ENCODE data around the gene BBS9.
"Not testable (repeated sequence)": the region's sequence is repeated elsewhere in the genome, so short reads cannot be mapped to it uniquely, and the experiment has no call there.

The BBS9 gene

DNA sequence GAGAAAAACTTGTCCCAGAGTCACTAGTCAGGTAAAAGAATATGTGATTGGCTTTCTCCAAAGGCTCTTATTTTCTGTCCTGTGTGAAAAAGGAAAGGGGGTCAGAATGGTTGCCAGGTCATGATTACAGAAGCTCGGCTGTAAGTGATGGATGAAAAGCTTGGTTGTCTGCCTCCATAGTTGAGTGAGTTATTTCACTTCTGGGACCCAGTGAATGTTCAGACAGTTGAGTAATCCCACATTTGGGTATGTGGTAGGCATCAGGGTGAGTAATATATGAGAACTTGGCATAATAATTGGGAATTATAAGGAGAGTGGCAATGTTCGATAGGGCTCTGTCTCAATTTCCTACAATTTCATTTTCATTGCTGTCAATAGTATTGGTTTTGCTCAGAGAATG, 72.5 kb downstream of the BBS9 start:
- no peak for DNase-seq

DNA sequence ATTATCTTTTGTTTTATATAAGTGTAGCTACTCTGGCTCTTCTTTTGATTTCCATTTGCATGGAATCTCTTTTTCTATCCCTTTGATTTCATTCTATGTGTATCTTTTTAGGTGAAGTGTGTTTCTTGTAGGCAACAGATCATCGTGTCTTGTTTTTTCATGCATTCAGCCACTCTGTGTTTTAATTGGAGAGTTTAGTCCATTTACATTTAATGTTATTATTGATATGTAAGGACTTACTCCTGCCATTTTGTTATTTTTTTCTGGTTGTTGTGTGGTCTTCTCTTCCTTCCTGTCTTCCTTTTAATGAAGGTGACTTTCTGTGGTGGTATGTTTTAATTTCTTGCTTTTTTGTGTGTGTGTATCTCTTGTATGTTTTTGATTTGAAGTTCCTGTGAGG, 81.6 kb downstream of the BBS9 start:
- DNase-seq, result no peak

DNA sequence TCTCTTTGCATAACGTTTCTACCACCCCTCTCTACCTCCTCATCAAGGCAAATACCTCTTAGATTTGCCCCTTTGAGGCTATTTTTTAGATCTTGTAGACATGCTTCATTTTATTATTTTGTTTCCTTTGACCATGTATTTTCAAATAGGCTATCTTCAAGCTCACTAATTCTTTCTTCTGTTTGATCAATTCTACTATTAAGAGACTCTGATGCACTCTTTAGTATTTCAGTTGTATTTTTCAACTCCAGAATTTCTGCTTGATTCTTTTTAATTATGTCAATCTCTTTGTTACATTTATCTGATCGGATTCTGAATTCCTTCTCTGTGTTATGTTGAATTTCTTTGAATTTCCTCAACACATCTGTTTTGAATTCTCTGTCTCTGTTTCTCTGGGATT, 82.8 kb downstream of the BBS9 start:
- DNase-seq, result no peak

DNA sequence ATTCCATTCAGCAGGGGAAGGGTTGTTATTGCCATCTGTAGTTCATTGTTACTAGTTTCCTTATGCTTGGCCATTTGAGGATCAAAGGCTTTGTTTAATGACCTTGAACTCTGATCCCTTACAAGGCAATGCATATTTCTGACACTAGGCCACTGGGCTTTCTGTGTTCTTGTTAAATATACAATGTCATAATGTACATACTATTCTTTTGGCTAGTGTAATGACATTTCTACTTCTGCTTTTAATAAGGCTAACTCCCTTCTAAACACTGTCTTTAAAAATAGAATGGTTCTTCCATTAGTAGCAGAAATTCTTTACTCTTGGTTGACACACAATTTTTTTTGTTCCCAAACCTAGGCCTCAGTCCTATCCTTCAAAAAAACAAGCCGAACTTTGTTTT, 86.6 kb downstream of the BBS9 start:
- DNase-seq, result no peak

DNA sequence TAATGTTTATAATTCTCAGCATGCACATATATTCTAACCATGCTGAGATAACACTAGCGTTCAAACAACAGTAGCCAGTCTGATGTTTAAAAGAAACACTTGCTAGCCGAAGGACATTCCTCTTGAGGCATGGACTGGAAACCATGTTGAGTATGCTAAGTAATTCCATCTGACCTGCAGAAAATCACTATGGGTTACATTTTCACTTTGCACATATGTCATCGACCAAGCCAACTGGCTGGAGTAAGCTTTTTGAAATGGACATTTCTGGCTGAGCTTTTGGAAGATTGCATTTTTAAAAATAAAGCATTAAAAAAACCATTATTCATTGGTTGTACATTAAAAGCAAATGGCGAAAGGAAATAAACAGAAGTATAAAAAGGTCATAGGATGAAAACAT, 88.2 kb downstream of the BBS9 start:
- no peak for DNase-seq

DNA sequence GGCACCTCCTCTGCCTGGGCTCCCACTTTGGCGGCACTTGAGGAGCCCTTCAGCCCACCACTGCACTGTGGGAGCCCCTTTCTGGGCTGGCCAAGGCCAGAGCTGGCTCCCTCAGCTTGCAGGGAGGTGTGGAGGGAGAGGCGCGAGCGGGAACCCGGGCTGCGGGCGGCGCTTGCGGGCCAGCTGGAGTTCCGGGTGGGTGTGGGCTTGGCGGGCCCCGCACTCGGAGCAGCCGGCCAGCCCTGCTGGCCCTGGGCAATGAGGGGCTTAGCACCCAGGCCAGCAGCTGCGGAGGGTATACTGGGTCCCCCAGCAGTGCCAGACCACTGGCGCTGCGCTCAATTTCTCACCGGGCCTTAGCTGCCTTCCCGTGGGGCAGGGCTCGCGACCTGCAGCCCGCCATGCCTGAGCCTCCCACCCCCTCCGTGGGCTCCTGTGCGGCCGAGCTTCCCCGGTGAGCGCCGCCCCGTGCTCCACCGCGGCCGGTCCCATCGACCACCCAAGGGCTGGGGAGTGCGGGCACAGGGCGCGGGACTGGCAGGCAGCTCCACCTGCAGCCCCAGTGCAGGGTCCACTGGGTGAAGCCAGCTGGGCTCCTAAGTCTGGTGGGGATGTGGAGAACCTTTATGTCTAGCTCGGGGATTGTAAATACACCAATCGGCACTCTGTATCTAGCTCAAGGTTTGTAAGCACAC, 89.6 kb downstream of the BBS9 start:
- not testable (repeated sequence) for DNase-seq

DNA sequence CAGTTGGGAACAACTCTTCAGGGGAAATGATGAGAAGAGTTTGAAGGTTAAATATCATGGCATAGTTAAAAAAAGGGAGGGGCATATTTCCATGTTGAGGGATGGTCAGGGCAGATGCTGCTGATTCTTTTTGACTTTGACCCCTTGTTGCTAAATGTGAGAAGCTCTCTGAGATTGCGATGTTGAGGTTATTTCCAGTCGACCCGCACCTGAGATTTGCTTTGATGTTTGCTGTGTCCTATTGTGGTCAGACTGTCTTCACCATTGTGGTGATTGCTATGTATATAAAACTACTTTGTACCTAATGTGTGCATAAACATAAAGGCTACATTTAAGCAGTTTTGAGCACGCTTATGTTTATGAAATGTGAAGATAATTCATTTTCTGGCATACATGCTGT, 90.9 kb downstream of the BBS9 start:
- DNase-seq, result no peak

DNA sequence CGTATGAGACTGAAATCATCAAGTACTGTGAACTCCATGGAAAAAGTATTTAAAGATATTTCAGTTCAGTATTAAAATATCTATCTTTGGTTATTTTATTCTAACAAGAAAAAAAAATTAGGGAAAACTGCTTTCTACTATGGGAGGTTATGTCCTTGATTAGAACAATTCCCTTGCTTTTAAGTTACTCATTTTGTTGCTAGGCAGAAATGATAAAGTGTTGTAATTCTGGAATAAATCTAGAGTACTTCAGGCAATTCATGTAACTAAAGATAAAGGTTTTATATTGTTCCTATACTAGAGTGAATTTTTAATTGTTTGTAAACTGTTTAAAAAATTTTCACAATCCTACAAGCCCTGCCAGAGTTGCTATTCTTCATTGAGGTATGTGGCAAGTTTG, 92.0 kb downstream of the BBS9 start:
- no peak for DNase-seq

DNA sequence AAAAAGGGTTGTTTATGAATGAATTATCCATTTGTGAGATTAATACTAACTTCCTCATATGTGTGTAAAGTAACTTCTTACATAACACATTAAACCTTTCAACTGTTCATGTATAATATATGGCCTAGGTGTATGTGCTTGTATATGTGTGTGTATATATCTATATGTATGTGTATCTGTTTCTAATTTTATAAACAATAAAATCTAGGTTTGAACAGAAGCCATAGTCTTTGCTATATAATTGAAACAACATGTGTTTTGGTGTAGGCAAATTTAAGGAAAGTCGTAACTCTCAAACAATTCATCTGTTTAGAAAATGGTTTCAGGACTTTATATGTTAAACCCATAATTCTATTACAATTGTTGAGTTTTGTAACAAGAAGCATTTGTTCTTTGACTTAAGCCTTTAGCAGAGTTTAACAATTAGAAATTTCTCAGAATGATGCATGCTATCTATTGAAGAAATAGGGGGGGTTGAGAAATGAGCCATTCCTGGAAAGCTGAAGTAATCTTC, 103.3 kb downstream of the BBS9 start:
- DNase-seq, result no peak

DNA sequence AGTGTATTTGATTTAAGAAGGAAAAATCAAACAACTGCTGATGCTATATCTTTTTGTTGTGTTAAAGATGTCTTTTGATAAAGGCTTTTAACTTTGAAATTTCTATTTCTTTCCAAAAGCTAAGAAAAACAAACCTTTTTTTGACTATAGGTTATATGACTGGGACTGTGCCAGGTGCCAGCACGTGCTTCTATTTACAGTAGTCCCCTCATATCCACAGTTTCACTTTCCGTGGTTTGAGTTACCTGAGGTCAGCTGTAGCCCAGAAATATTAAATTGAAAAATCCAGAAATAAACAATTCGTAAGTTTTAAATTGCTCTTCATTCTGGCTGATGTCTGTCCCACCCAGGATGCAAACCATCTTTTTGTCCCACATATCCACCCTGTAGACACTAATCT, 104.3 kb downstream of the BBS9 start:
- DNase-seq, result no peak

DNA sequence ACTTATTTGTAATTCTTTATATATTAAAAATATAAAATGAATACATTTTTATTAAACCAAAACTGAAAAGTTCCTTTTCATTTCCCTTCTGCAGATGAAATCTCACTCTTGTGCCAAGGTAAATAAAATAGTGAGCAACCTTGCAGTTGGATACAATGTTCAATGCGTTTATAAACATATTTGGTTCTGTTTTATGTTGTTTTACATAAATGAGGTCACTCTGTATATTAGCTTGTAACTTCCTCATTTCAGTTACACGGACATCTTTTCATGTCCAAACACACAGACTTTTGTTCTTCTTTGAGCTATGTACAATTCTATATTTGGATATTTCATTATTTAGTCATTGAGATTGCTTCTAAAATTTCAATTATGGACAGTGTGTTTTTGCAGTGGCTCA, 107.7 kb downstream of the BBS9 start:
- DNase-seq, result no peak

DNA sequence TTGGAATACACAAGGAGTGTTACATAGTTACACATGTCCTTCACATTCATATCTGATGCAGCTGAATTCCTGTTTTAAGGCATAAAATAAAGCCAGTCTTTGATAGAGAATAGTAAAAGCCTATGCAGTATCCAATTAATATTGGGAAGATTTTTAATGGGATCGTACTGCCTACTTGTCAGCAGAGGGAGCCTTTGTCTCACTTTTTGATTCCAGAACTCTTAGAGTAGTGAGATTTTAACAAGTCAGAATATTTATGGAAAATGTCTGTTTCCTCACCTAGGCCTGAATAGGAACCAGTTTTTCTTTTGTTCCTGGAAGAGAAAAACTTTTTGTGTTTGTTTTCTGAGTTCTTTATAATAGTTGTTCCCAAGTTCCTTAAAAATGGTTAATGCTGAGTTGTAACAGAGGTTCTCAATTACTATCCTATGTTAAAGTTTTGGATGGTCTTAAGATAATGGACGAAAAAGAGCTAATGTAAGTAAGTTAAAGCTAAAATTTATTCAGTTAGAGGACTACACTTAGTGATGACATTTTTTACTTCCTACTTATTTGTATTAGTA, 114.0 kb downstream of the BBS9 start:
- peak; percentile 59 for DNase-seq

DNA sequence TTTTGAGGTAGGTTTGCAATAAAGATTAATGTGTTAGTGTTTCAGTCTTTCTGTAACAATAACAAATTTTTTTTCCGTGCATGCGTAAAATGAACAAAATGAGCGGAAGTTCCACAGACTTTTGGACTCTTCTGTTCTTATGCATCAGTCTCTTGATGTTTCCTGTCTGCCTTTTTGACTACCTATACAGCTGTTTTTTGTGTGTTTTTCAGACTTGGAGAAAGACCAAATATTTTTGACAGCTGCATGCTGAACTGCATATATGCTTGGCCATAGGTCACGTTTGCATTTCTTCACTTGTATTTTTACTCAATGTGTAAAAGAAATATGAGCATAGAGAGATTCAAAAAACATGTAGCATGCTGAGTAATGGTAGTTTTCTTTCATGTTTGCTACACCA, 119.3 kb downstream of the BBS9 start:
- no peak for DNase-seq

DNA sequence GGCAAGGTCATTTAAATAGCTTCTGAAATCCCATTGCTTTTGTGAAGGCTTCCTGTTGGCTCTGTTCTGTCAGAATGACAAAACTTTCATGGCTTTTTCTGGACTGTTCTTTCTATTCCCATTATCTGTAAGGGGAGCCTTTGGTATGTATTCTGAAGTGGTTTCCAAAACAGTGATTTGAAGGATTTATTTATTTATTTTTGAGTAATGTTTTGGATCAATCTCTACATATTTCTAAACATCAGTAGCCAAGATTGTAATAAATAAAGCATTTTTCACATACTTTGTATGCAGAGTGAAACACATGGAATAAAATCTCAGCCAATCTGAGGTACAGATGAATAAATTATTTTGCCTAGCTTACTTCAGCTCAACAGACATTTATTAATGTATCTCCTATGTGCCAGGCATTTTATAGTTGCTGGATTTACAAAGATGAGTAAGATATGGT, 121.1 kb downstream of the BBS9 start:
- DNase-seq, result peak; percentile 83

DNA sequence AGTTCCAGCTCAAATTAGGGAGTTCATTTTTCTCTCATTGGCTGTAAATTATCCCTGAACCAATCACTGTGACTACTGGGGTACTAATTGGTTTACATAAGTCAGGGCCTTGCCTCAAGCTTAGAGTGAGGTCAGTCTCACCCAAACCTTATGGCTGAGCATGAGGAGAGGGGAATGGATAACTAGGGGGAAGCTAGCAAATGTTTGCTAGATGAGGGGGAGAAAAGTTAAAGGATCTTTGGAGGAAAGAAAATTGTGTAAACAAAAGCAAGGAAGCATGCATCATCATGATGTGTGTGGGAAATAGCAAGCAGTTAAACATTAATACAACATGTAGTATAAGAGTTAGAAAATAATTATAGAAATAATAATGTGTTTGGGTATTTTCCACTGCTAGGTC, 121.9 kb downstream of the BBS9 start:
- peak; percentile 66 for DNase-seq

DNA sequence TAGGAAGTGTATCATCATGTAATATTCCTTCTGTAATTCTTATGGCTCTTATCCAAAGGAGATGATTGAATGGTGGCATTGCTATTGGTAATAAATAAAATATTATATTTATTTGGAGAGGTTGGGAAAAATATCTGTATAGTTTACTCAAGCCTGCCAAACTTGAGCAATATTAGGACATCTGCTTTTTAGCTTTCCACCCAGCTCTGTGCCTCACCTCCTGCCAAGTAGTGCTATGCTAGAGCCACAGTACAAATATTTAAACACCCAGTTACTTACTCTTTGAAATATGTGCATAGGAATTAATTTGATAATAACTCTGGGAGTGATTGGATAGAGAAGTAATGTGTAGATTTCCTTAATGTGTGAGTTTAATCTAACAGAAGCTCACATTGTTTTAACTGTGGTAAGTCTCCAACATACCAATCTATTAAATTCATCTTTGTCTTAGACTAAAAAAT, 129.2 kb downstream of the BBS9 start:
- peak; percentile 65 for DNase-seq

DNA sequence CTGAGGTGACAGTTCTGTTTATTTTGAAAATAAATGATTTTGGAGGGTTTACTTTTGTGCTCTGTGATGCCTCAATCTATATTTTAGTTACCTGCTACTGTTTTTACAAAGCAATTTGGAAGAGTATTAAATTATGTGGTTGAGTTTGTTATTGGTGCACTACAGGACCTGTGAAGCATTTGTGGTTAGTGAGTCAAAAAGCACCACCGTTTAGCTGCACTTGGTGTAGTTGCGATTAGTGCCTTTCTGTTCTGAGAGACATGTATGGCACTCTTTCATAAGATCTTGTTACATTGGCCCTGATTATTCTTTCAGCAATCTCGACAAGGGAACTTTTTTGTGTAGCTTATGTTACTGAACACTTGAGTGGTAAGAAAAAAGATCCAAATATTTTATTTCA, 132.2 kb downstream of the BBS9 start:
- peak; percentile 48 for DNase-seq

DNA sequence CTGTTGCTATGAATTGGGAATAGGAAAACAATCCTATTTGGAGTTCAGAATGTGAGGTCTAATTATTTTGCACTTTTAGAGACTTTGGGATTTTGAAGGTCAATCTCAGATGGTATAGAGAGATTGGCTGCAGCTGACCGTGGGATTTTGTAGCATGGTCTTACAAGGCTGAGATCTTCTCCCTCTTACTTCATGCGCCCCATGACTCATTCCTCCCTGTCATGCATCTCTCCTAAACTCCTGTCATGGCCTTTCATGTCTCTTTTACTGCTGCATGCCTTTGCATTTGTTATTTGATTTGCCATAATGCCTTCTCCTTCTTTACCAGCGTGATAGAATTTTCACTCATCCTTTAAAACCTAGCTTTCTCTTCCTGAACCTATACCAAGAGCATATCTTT, 133.1 kb downstream of the BBS9 start:
- DNase-seq, result peak; percentile 41

DNA sequence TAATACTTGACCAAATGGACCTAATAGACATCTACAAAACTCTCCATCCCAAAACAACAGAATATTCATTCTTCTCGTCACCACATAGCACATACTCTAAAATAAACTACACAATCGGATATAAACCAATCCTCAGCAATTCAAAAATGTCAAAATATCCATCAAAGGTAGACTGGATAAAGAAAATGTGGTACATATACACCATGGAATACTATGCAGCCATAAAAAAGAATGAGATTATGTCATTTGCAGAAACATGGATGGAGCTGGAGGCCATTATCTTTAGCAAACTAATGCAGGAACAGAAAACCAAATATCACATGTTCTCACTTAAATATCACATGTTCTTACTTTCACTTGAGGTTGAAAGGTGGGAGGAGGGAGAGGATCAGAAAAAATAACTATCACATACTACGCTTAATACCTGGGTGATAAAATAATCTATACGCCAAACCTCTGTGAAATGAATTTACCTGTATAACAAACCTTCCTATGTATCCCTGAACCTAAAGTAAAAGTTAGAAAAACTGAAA, 142.5 kb downstream of the BBS9 start:
- DNase-seq, result not testable (repeated sequence)

DNA sequence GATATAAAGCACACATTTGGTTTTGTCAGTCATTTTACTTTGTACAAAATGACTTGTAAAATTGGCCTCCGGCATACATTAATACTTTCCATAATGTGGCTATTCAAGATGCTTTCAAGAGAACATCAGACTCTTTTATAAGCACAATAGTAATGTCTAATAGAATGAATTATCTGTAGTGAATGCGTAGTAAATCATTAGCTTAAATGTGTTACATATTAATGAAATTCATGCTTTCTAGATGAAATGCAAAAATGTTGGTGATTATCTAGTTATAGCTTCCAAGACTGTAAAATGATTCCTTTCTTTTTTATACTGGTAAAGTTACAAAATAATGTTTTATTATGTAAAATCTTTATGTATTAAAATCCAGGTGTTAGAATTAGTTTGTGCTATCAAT, 144.0 kb downstream of the BBS9 start:
- DNase-seq, result no peak

DNA sequence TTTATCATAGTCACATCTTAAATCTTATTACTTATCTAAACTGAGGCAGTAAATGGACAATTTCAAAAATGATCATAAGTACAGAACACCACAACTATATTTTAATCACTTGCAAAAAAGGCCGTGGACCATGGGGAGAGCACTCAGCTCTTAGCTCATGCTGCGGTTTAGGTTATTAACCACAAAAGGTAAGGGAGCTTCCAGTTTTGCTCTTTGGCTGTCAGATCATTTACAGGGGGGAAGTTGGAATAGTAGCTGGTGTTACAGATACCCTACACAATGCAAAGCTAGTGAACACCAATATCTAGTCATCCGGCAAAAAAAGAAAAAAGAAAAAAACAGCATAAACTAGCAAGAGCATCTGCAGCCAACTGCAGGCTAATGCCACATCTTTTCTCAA, 147.0 kb downstream of the BBS9 start:
- DNase-seq, result no peak

DNA sequence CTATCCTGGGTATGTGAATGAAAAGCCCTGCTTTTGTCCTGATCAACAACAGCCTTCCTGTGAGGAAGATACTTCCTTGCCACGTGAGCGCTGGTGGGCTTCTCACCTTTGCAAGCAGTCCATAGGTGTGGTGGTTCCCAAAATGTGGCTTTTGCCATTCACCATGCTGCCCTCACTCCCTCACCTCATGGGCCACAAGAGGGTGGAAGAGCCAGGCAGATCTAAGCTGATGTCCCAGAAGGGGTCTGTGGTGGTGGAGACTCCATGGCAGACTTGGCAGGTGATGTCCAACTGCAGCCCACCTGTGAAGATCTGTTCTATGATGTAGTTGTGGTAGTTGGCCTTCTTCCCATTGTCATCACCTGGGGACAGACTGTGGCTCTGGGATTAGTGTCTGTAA, 147.4 kb downstream of the BBS9 start:
- DNase-seq, result no peak

DNA sequence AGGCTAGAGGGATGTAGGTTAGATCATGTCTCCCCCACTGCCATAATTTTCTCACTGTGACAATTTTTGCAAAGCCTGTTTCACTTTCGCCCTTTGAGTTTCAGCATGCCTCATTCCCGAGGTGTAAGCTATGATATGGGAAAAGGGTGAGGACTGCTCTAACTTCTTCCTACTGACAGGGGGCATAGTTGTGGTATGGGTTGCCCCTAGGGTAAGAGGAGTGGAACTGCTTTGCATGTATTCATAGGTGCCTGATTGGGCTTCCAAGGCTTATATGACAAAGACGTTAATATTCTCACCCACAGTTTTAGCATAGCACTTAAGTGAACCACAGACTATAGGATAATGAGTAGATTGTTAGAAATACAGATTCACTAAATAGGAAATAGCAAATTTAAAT, 148.7 kb downstream of the BBS9 start:
- DNase-seq, result no peak

DNA sequence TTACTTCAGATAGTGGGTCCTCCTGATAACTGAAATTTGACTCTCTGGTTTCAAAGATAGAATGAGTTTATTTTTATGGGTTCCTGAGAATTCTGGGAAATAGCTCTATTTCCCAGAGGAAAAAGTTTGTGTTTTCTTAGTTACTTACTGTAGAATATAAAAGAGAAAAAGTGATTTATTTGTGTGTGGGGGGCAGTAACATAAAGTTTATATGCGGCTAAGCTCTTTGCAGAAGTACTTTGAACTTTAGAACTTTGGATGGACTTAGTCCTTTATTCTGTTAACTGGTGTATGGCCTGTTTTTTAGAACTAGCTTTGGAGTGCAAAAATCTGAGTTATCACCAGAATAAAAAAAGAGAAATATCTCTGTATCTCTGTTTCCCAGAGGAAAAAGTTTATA, 157.1 kb downstream of the BBS9 start:
- no peak for DNase-seq

DNA sequence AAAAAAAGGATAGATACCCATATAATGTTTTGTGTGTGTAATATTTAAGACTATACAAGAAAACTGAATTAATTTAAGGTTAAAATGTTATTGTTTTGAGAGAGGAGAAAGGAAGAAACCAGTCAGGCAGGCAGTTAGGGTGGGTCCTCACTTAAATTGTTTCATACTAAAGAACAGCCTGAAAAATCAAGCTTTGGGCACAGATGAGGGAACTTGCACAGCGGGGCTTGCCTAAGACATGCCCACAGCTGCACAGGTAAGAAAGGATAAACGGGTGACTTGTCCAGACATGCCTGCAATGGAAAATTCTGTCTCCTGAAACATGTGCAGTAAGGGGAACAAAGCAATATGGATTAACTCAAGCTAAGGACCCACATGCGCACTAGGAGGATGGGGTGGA, 158.4 kb downstream of the BBS9 start:
- no peak for DNase-seq

All from HCEC 1CT (cell line).